ENCODE results near the gene AFF3.

The AFF3 gene

GRCh38 chr2:99621106-99621505, 521.3 kb downstream of the AFF3 start:
- TF ChIP-seq, protein P1, sequence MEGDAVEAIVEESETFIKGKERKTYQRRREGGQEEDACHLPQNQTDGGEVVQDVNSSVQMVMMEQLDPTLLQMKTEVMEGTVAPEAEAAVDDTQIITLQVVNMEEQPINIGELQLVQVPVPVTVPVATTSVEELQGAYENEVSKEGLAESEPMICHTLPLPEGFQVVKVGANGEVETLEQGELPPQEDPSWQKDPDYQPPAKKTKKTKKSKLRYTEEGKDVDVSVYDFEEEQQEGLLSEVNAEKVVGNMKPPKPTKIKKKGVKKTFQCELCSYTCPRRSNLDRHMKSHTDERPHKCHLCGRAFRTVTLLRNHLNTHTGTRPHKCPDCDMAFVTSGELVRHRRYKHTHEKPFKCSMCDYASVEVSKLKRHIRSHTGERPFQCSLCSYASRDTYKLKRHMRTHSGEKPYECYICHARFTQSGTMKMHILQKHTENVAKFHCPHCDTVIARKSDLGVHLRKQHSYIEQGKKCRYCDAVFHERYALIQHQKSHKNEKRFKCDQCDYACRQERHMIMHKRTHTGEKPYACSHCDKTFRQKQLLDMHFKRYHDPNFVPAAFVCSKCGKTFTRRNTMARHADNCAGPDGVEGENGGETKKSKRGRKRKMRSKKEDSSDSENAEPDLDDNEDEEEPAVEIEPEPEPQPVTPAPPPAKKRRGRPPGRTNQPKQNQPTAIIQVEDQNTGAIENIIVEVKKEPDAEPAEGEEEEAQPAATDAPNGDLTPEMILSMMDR (IDR thresholded peaks at IDR 0.05; ENCODE audit: low read depth, low read length), result no peak
- no peak for DNase-seq (ENCODE audit: extremely low read depth, low read depth)

- TF ChIP-seq, protein P1 (IDR thresholded peaks at IDR 0.05; ENCODE audit: low read depth, low read length), result no peak
- no peak for DNase-seq (ENCODE audit: extremely low read depth, low read depth)
Measured at GRCh38 chr2:99619151-99619550, 523.2 kb downstream of the AFF3 start.

DNA sequence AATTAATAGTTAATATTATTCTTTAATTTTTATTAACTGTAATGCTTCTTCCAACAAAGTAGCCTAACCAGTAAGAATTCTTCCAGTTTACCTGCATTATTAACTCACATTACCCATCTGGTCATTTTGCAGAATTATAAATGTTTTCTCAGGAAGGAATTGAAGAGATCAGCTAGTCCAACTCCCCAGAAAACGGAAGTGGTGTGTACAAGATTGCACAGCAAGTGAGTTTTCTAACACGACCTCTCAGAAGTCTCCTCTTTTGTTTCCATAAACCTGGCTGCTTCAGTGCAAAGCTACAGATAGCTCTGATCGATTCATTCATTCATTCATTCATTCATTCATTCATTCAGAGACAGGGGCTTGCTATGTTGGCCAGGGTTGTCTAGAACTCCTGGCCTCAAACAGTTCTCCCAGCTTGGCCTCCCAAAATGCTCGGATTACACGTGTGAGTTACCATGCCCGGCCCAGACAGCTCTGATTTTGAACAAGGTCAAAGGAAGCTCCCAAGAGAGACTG, 523.8 kb downstream of the AFF3 start:
- TF ChIP-seq, protein P1 (IDR thresholded peaks at IDR 0.05; ENCODE audit: low read depth, low read length), result no peak
- DNase-seq (ENCODE audit: extremely low read depth, low read depth), result no peak

DNA sequence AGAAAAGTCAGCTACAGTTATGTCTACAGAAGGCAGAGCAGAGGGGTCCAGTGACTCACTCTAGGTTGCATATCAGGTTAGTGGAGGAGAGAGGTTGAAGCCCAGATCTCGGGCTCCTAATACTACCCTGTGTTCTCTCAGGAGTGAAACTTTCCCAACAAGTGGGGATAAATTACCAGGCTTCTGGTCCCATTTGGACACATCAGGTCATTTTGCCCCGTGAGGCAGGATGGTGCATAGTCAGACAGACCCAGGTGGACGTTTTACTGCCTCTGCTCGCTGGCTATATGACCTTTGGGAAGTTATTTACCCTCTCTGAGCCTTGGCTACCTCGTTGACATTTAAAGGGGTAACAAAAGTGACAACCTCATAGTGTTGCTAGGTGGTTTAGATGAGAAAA, 524.6 kb downstream of the AFF3 start:
- DNase-seq (ENCODE audit: extremely low read depth, low read depth), result no peak
- TF ChIP-seq, protein P1 (IDR thresholded peaks at IDR 0.05; ENCODE audit: low read depth, low read length), result no peak

DNA sequence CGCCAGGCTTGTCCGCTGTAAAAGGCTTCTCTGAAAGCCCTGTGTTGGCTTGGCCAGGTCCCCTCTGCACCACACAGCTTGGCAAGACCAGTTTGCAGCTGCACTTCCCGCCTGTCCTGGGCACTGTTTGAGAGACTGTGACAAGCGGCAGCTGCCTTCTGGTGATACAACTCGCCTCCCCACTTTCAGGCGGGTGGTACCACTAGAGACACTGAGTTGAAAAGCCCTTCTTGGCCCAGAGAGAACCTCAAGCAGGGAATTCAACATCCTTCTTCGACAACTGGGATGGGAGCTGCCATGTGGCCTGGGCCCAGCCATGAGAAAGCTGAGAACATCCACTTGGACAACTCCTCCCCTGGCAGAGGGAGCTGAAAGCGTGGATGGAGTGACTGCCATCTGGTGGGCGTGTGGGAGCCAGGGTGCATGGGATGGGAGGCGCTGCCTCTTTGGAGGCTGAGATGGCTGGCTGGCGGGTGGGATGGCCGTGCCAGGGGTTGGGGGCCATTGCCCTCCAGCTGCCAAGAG, 527.1 kb downstream of the AFF3 start:
- DNase-seq (ENCODE audit: extremely low read depth, low read depth), result no peak
- TF ChIP-seq, protein P1 (IDR thresholded peaks at IDR 0.05; ENCODE audit: low read depth, low read length), result no peak; the same call in none of the 2 replicates

DNA sequence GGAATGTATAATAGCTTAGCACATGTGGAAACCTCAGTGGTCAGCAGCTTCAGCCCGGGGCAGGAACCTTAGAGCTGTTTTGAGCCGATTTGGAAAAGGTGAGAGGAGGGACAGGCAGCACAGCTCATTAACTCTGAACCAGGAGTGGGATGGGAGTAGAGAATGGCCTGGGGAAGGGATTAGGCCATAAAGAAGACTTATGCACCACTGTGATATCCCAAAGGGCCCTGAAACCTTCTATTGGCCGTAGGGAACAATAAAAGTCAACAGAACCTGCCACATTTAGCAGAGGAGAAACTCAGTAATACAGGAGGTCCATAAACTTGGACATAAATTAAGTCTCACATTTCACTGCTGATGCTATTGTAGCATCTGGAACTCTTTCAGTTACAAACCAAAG, 528.4 kb downstream of the AFF3 start:
- TF ChIP-seq, protein P1 (IDR thresholded peaks at IDR 0.05; ENCODE audit: low read depth, low read length), result no peak
- no peak for DNase-seq (ENCODE audit: extremely low read depth, low read depth)

- TF ChIP-seq, protein P1 (IDR thresholded peaks at IDR 0.05; ENCODE audit: low read depth, low read length), result no peak
- no peak for DNase-seq (ENCODE audit: extremely low read depth, low read depth)
Measured at GRCh38 chr2:99611786-99612185, 530.6 kb downstream of the AFF3 start.

Data from AG09319 (cell line).